Neuronal stem cell (in vitro differentiated cells): ENCODE data around the gene ZSCAN21.
A peak's percentile ranks its signal among the peaks of the same experiment; 100 is the strongest.

ENCODE experiments used
- DNase-seq: peaks from one replicate; pipeline ENCODE4 v3.0.0-alpha.2; 2013; ENCODE audit warnings: low spot score
- H2AFZ ChIP-seq: one replicate; pipeline ENCODE4 v1.6.1; 2013; ENCODE audit warnings: mild to moderate bottlenecking, low read length, inconsistent platforms
- H2AK5ac ChIP-seq: 2 replicates; pipeline ENCODE4 v1.6.1; 2013; ENCODE audit warnings: low read depth, mild to moderate bottlenecking, inconsistent platforms, low read length, moderate library complexity, mixed read lengths
- H2BK120ac ChIP-seq: 2 replicates; pipeline ENCODE4 v1.6.1; 2013; ENCODE audit warnings: low read depth, mild to moderate bottlenecking, inconsistent platforms, low read length, moderate library complexity, mixed read lengths
- H2BK12ac ChIP-seq: one replicate; pipeline ENCODE4 v1.6.1; 2013; ENCODE audit warnings: low read length, inconsistent platforms
- H2BK15ac ChIP-seq: 2 replicates; pipeline ENCODE4 v1.6.1; 2013; ENCODE audit warnings: mild to moderate bottlenecking, low read length, inconsistent platforms, mixed read lengths
- H2BK5ac ChIP-seq: one replicate; pipeline ENCODE4 v1.6.1; 2013; ENCODE audit warnings: inconsistent platforms, mild to moderate bottlenecking, low read length, moderate library complexity
- H3K14ac ChIP-seq: one replicate; pipeline ENCODE4 v1.6.1; 2013; ENCODE audit warnings: low read length, inconsistent platforms
- H3K18ac ChIP-seq: 2 replicates; pipeline ENCODE4 v1.6.1; 2013; ENCODE audit warnings: low read length, inconsistent platforms
- H3K23ac ChIP-seq: 2 replicates; pipeline ENCODE4 v1.6.1; 2013; ENCODE audit warnings: low read depth, mild to moderate bottlenecking, mixed read lengths, low read length, inconsistent platforms; ENCODE audit not compliant: poor library complexity
- H3K27ac ChIP-seq: replicated peaks from 3 replicates; pipeline ENCODE4 v1.5.1; 2013; ENCODE audit warnings: low read length, inconsistent platforms
- H3K27me3 ChIP-seq, 3 experiments: 2 replicates each; pipeline ENCODE4 v1.6.1; 2013; ENCODE audit warnings: low read length in 3 of 3, mild to moderate bottlenecking in 2 of 3, inconsistent platforms in 1 of 3, low read depth in 1 of 3, mixed read lengths in 1 of 3, moderate library complexity in 1 of 3; ENCODE audit not compliant: control insufficient read depth in 3 of 3, insufficient read depth in 3 of 3
- H3K36me3 ChIP-seq, 2 donors: replicated peaks in 1 of 2; 2 replicates each; pipeline ENCODE4 v1.6.1; 2013; ENCODE audit warnings: low read length in 2 of 2; ENCODE audit not compliant: control insufficient read depth in 2 of 2, insufficient read depth in 2 of 2
- H3K4ac ChIP-seq: 2 replicates; pipeline ENCODE4 v1.6.1; 2013; ENCODE audit warnings: inconsistent platforms, mild to moderate bottlenecking, low read length, moderate library complexity
- H3K4me1 ChIP-seq, 2 donors: 1 replicate in 1 of 2; 2 replicates in 1 of 2; pipeline ENCODE4 v1.6.1; 2013; ENCODE audit warnings: low read length in 2 of 2, low read depth in 1 of 2; ENCODE audit not compliant: control insufficient read depth in 2 of 2, insufficient read depth in 1 of 2
- H3K4me2 ChIP-seq: one replicate; pipeline ENCODE4 v1.6.1; 2013; ENCODE audit warnings: mild to moderate bottlenecking, low read length, inconsistent platforms; ENCODE audit not compliant: insufficient read depth, poor library complexity, severe bottlenecking
- H3K4me3 ChIP-seq, 2 donors: 2 replicates each; pipeline ENCODE4 v1.5.1; 2013; ENCODE audit warnings: low read length in 2 of 2, mild to moderate bottlenecking in 2 of 2, inconsistent platforms in 1 of 2, moderate library complexity in 1 of 2
- H3K79me1 ChIP-seq: one replicate; pipeline ENCODE4 v1.6.1; 2013; ENCODE audit warnings: low read depth, mild to moderate bottlenecking, inconsistent platforms, low read length, moderate library complexity
- H3K9ac ChIP-seq: one replicate; pipeline ENCODE4 v1.6.1; 2013; ENCODE audit warnings: mild to moderate bottlenecking, low read depth, low read length, inconsistent platforms; ENCODE audit not compliant: poor library complexity
- H3K9me3 ChIP-seq, 2 donors: replicated peaks in 1 of 2; 2 replicates each; pipeline versions ENCODE3 to v1.6.1; 2013; ENCODE audit warnings: low read length in 2 of 2, mild to moderate bottlenecking in 2 of 2, inconsistent platforms in 1 of 2, low read depth in 1 of 2, mixed read lengths in 1 of 2, moderate library complexity in 1 of 2; ENCODE audit not compliant: control insufficient read depth in 2 of 2, insufficient read depth in 1 of 2
- H4K8ac ChIP-seq: one replicate; pipeline ENCODE4 v1.6.1; 2013; ENCODE audit warnings: low read depth, mild to moderate bottlenecking, inconsistent platforms, low read length, moderate library complexity
- H4K91ac ChIP-seq: one replicate; pipeline ENCODE4 v1.6.1; 2013; ENCODE audit warnings: low read length, low read depth, mild to moderate bottlenecking, inconsistent platforms; ENCODE audit not compliant: poor library complexity
- WGBS, 2 donors: extraction: QIAGEN DNeasy Blood & Tissue Kit; methylation state at CpG; one replicate each; pipeline ENCODE4 v1.1.7; 2013; ENCODE audit warnings: missing lambda C conversion rate in 2 of 2, mixed read lengths in 1 of 2; ENCODE audit not compliant: insufficient read length in 2 of 2, insufficient replicate concordance in 1 of 2; ENCODE audit errors: extremely low coverage in 2 of 2; 5-methylcytosine and 5-hydroxymethylcytosine counted together

Gene ZSCAN21

DNA sequence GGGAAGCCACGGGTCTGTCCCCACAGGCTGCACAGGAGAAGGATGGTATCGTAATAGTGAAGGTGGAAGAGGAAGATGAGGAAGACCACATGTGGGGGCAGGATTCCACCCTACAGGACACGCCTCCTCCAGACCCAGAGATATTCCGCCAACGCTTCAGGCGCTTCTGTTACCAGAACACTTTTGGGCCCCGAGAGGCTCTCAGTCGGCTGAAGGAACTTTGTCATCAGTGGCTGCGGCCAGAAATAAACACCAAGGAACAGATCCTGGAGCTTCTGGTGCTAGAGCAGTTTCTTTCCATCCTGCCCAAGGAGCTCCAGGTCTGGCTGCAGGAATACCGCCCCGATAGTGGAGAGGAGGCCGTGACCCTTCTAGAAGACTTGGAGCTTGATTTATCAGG, 26.0 kb upstream of the ZSCAN21 start:
- H3K23ac ChIP-seq = no peak overlapping the region
- DNase-seq = no peak
- H3K14ac ChIP-seq = no peak overlapping the region
- H2BK5ac ChIP-seq = no peak overlapping the region
- no peak overlapping the region for H4K8ac ChIP-seq
- no peaks in the 10 kb centered on the region for H3K27me3 ChIP-seq
- no peak overlapping the region for H3K27ac ChIP-seq
- no peak overlapping the region for H2AFZ ChIP-seq
- H3K18ac ChIP-seq = no peak overlapping the region
- H2BK120ac ChIP-seq = no peak overlapping the region
- no peak overlapping the region for H2BK12ac ChIP-seq
- peaks cover 7% of the 10 kb centered on the region for H3K79me1 ChIP-seq
- peaks cover 26 to 94% of the 10 kb centered on the region in 2 donors for H3K36me3 ChIP-seq
- peak overlapping the region in 1 of 2 donors; percentile 56 for H3K4me3 ChIP-seq
- no peak overlapping the region for H2AK5ac ChIP-seq
- no CpG with 5 or more reads among the region's 12 CpGs for WGBS, 2 donors
- no peak overlapping the region for H2BK15ac ChIP-seq
- no peak overlapping the region for H3K4me2 ChIP-seq
- no peak overlapping the region for H4K91ac ChIP-seq
- H3K9me3 ChIP-seq = no peaks in the 10 kb centered on the region
- no peak overlapping the region for H3K4ac ChIP-seq
- H3K4me1 ChIP-seq = no peaks in the 10 kb centered on the region
- H3K9ac ChIP-seq = no peak overlapping the region

DNA sequence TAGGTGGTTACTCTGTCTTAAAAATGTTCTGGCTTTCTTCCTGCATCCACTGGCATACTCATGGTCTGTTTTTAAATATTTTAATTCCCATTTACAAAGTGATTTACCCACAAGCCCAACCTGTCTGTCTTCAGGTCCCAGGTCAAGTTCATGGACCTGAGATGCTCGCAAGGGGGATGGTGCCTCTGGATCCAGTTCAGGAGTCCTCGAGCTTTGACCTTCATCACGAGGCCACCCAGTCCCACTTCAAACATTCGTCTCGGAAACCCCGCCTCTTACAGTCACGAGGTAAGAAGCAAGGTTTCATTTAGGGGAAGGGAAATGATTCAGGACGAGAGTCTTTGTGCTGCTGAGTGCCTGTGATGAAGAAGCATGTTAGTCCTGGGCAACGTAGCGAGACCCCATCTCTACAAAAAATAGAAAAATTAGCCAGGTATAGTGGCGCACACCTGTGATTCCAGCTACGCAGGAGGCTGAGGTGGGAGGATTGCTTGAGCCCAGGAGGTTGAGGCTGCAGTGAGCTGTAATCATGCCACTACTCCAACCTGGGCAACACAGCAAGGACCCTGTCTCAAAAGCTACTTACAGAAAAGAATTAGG, 25.5 kb upstream of the ZSCAN21 start:
- H3K79me1 ChIP-seq = peaks cover 4% of the 10 kb centered on the region
- H2BK5ac ChIP-seq = no peak overlapping the region
- H3K9ac ChIP-seq = no peak overlapping the region
- no peak overlapping the region for H3K23ac ChIP-seq
- no peak overlapping the region for H3K4me2 ChIP-seq
- WGBS, 2 donors = no CpG with 5 or more reads among the region's 12 CpGs
- no peak overlapping the region for H4K91ac ChIP-seq
- no peaks in the 10 kb centered on the region for H3K27me3 ChIP-seq
- H3K18ac ChIP-seq = no peak overlapping the region
- H3K27ac ChIP-seq = no peak overlapping the region
- H3K14ac ChIP-seq = no peak overlapping the region
- H2BK12ac ChIP-seq = no peak overlapping the region
- no peak overlapping the region for H2AFZ ChIP-seq
- no peak for DNase-seq
- no peaks in the 10 kb centered on the region for H3K9me3 ChIP-seq
- H2AK5ac ChIP-seq = no peak overlapping the region
- H2BK15ac ChIP-seq = no peak overlapping the region
- H2BK120ac ChIP-seq = no peak overlapping the region
- H3K4me3 ChIP-seq = no peak overlapping the region
- no peak overlapping the region for H3K4ac ChIP-seq
- H4K8ac ChIP-seq = no peak overlapping the region
- H3K4me1 ChIP-seq = no peaks in the 10 kb centered on the region
- peaks cover 25 to 93% of the 10 kb centered on the region in 2 donors for H3K36me3 ChIP-seq

DNA sequence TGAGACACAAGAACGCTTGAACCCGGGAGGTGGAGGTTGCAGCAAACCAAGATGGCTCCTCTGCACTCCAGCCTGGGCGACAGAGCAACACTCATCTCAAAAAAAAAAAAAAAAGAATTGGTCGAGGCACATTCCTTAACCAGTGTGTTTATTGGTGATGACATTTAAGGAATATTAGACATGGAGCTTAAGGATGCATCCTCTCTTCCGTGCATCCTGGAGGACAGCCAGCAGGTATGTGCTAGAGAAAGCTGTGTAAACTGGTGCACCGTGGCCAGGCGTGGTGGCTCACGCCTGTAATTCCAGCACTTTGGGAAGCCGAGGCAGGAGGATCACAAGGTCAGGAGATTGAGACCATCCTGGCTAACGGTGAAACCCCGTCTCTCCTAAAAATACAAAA, 22.4 kb upstream of the ZSCAN21 start:
- H3K9ac ChIP-seq = no peak overlapping the region
- H3K23ac ChIP-seq = no peak overlapping the region
- no peak overlapping the region for H3K4me2 ChIP-seq
- DNase-seq = no peak
- H3K79me1 ChIP-seq = peaks cover 2% of the 10 kb centered on the region
- no peaks in the 10 kb centered on the region for H3K27me3 ChIP-seq
- no peak overlapping the region for H2BK15ac ChIP-seq
- H3K4ac ChIP-seq = no peak overlapping the region
- no peak overlapping the region for H3K18ac ChIP-seq
- H2AK5ac ChIP-seq = no peak overlapping the region
- no peak overlapping the region for H2BK12ac ChIP-seq
- no CpG with 5 or more reads among the region's 11 CpGs for WGBS, 2 donors
- no peak overlapping the region for H4K8ac ChIP-seq
- no peak overlapping the region for H3K14ac ChIP-seq
- no peak overlapping the region for H2BK120ac ChIP-seq
- no peak overlapping the region for H2BK5ac ChIP-seq
- H3K4me1 ChIP-seq = no peaks in the 10 kb centered on the region
- H3K27ac ChIP-seq = no peak overlapping the region
- H3K36me3 ChIP-seq = peaks cover 42 to 97% of the 10 kb centered on the region in 2 donors
- no peak overlapping the region for H3K4me3 ChIP-seq
- H2AFZ ChIP-seq = no peak overlapping the region
- H4K91ac ChIP-seq = no peak overlapping the region
- peaks cover 0 to 1% of the 10 kb centered on the region in 2 donors for H3K9me3 ChIP-seq

DNA sequence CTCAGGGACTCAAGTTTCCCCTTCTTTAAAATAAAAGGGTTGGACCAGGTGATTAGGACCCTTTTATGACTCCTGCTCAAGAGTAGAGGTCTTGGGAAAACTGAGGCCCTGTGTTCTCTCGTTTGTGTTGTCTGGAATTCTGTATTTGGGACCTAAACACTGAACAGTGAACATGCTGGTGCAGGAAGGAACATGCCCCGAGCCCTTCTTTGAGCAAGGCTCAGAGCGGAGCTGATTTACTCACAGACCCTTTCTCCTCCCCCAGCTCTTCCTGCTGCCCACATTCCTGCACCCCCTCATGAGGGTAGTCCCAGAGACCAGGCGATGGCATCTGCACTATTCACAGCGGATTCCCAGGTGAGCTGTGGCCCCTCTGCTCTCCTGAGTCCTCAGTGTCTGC, 20.0 kb upstream of the ZSCAN21 start:
- no peak overlapping the region for H3K23ac ChIP-seq
- no peak overlapping the region for H2BK5ac ChIP-seq
- no peak overlapping the region for H2BK15ac ChIP-seq
- peaks cover 41 to 93% of the 10 kb centered on the region in 2 donors for H3K36me3 ChIP-seq
- no peak overlapping the region for H2AFZ ChIP-seq
- no peak overlapping the region for H3K4me2 ChIP-seq
- WGBS, 2 donors = no CpG with 5 or more reads among the region's 5 CpGs
- H3K27me3 ChIP-seq = no peaks in the 10 kb centered on the region
- peaks cover 0 to 1% of the 10 kb centered on the region in 2 donors for H3K9me3 ChIP-seq
- no peak overlapping the region for H2BK12ac ChIP-seq
- H3K18ac ChIP-seq = no peak overlapping the region
- H3K4me1 ChIP-seq = no peaks in the 10 kb centered on the region
- H3K14ac ChIP-seq = no peak overlapping the region
- H4K91ac ChIP-seq = no peak overlapping the region
- no peak overlapping the region for H3K9ac ChIP-seq
- H3K27ac ChIP-seq = no peak overlapping the region
- no peak overlapping the region for H2BK120ac ChIP-seq
- no peak for DNase-seq
- H3K4me3 ChIP-seq = no peak overlapping the region
- H3K4ac ChIP-seq = no peak overlapping the region
- no peak overlapping the region for H2AK5ac ChIP-seq
- H3K79me1 ChIP-seq = no peaks in the 10 kb centered on the region
- H4K8ac ChIP-seq = no peak overlapping the region
